ENCODE results near the gene CYB561D2. TPM values are rescaled to one million over a fixed set of nuclear protein-coding genes. Genes with fewer than 3 reads are reported as not detected.

The CYB561D2 gene
- polyA plus RNA-seq, 1 donor (not counting 4 experiments of a cell fraction or from before 2014, with no cell fraction given), result 12.3 TPM

DNA sequence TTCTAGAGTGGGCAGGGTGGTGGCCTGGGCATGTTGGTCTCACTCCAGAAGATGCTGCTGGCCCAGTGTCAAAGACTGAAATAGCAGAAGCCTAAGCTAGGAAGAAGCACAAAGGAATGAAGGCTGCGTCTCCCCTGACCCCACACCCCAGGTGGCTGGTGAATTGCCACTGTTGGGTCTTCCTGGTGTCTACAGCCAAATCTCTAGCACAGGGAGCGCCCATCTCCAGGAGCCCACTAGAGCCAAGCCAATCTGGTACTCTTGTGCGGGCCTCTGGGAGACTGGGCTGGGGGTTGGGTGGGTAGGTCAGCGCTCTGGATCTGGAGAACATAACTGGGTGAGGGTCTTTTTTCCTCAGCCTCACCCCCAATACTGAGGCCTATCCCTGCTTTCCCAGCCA, 23.5 kb upstream of the CYB561D2 start:
- no peak overlapping the region for H2AFZ ChIP-seq (ENCODE audit: control insufficient read depth, low read length)
- H3K79me2 ChIP-seq (ENCODE audit: control insufficient read depth, insufficient read depth, low read length), result peaks cover 36% of the 10 kb centered on the region
- TF ChIP-seq, protein P1, sequence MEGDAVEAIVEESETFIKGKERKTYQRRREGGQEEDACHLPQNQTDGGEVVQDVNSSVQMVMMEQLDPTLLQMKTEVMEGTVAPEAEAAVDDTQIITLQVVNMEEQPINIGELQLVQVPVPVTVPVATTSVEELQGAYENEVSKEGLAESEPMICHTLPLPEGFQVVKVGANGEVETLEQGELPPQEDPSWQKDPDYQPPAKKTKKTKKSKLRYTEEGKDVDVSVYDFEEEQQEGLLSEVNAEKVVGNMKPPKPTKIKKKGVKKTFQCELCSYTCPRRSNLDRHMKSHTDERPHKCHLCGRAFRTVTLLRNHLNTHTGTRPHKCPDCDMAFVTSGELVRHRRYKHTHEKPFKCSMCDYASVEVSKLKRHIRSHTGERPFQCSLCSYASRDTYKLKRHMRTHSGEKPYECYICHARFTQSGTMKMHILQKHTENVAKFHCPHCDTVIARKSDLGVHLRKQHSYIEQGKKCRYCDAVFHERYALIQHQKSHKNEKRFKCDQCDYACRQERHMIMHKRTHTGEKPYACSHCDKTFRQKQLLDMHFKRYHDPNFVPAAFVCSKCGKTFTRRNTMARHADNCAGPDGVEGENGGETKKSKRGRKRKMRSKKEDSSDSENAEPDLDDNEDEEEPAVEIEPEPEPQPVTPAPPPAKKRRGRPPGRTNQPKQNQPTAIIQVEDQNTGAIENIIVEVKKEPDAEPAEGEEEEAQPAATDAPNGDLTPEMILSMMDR (optimal IDR thresholded peaks at IDR 0.05 in 1 of 3, IDR thresholded peaks at IDR 0.05 in 1 of 3, conservative IDR thresholded peaks at IDR 0.05 in 1 of 3; ENCODE audit: extremely low read depth in 1 of 3, insufficient read depth in 2 of 3, low read length in 3 of 3), result no peak
- no peak for TF ChIP-seq EZH2 (IDR thresholded peaks at IDR 0.05; ENCODE audit: low read length)
- H3K36me3 ChIP-seq (ENCODE audit: control insufficient read depth in 2 of 2, extremely low read depth in 1 of 2, insufficient read depth in 2 of 2, low read length in 2 of 2), result peaks cover 27 to 39% of the 10 kb centered on the region in 2 experiments
- FAIRE-seq, result no peak
- peak overlapping the region; percentile 87 for H3K9ac ChIP-seq (ENCODE audit: control insufficient read depth, extremely low read depth, insufficient read depth, low read length)
- peaks cover 13% of the 10 kb centered on the region for H3K4me1 ChIP-seq (ENCODE audit: control insufficient read depth, extremely low read depth, insufficient read depth, low read length)
- peak overlapping the region; percentile 94 for H3K4me2 ChIP-seq (ENCODE audit: control insufficient read depth, extremely low read depth, insufficient read depth, low read depth, low read length)
- DNase-seq (ENCODE audit: low read depth, low spot score), result no peak
- H3K4me3 ChIP-seq (ENCODE audit: control insufficient read depth in 2 of 3, extremely low read depth in 1 of 3, insufficient read depth in 2 of 3, low read depth in 1 of 3, low read length in 3 of 3), result peak overlapping the region; percentile 86 to 90 (median 87)
- H3K27me3 ChIP-seq (ENCODE audit: control insufficient read depth, extremely low read depth, insufficient read depth, low read length), result no peaks in the 10 kb centered on the region
- peak overlapping the region; percentile 74 for H3K27ac ChIP-seq (ENCODE audit: control insufficient read depth, insufficient read depth, low read length)
- H3K9me1 ChIP-seq (ENCODE audit: control insufficient read depth, extremely low read depth, insufficient read depth, low read length), result no peaks in the 10 kb centered on the region
- H3K9me3 ChIP-seq (ENCODE audit: control insufficient read depth, low read depth, low read length), result no peaks in the 10 kb centered on the region
- dilution Hi-C loops (cut with MboI; ENCODE audit: extremely low pct_ligation_motif_present, low sequenced_read_pairs), result no loop called here
- H4K20me1 ChIP-seq (ENCODE audit: control insufficient read depth, extremely low read depth, insufficient read depth, low read length), result no peaks in the 10 kb centered on the region

DNA sequence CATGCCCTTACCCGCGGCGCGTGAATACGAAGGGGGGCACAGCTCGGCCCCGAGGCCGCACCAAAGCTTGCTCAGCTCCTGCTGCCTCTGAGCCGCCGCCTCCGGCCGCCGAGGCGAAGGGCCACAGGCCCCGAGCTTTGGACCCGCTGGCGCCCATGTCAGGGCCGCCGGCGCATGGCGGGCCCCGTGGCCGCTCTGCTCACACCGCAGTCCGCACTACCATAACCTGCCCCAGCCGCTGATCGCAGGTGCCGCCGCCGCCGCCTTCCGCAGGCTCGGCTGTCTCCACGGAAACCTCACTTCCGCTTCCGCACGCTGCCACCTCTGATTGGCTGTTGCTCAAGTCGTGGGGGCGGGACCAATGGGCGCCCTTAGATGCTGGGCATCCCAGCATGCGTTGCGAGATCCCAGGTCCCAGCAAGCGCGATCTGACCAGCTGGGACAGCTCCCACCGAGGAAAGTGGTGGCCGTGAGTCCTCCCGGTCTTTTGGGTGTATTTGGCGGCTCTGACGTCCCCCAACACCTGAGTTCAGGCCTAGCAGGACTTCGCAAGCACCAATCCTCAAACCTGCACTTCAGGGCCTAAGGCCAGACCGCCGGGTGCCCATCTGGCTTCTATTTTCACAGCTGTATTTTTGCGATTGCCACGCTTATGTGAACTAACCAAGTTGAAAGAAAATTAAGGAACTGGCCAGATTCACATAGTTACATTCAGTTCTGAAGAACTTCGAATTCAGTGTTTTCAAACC, 22.5 kb upstream of the CYB561D2 start, which contains the start of gene TUSC2:
TSS of gene TUSC2 (minus strand) at position 281 of the 749 bp plus-strand sequence. CDS start at position 157, 124 bp downstream.
- no peaks in the 10 kb centered on the region for H4K20me1 ChIP-seq (ENCODE audit: control insufficient read depth, extremely low read depth, insufficient read depth, low read length)
- H3K27me3 ChIP-seq (ENCODE audit: control insufficient read depth, extremely low read depth, insufficient read depth, low read length), result no peaks in the 10 kb centered on the region
- FAIRE-seq (peak; percentile 76), DNase-seq (ENCODE audit: low read depth, low spot score) (peak; percentile 90)
- no peaks in the 10 kb centered on the region for H3K9me3 ChIP-seq (ENCODE audit: control insufficient read depth, low read depth, low read length)
- no peaks in the 10 kb centered on the region for H3K9me1 ChIP-seq (ENCODE audit: control insufficient read depth, extremely low read depth, insufficient read depth, low read length)
- TF ChIP-seq EZH2 (IDR thresholded peaks at IDR 0.05; ENCODE audit: low read length), result no peak
- TF ChIP-seq, protein P1 (optimal IDR thresholded peaks at IDR 0.05 in 1 of 3, IDR thresholded peaks at IDR 0.05 in 1 of 3, conservative IDR thresholded peaks at IDR 0.05 in 1 of 3; ENCODE audit: extremely low read depth in 1 of 3, insufficient read depth in 2 of 3, low read length in 3 of 3), result no peak
- H2AFZ ChIP-seq (ENCODE audit: control insufficient read depth, low read length), result no peak within 1 kb of the TSS
- peaks cover 45% of the 10 kb centered on the region for H3K79me2 ChIP-seq (ENCODE audit: control insufficient read depth, insufficient read depth, low read length)
- peak within 1 kb of the TSS; percentile 87 for H3K9ac ChIP-seq (ENCODE audit: control insufficient read depth, extremely low read depth, insufficient read depth, low read length)
- H3K4me2 ChIP-seq (ENCODE audit: control insufficient read depth, extremely low read depth, insufficient read depth, low read depth, low read length), result peak within 1 kb of the TSS; percentile 94
- dilution Hi-C loops (cut with MboI; ENCODE audit: extremely low pct_ligation_motif_present, low sequenced_read_pairs), result no loop called here
- H3K4me1 ChIP-seq (ENCODE audit: control insufficient read depth, extremely low read depth, insufficient read depth, low read length), result peaks cover 12% of the 10 kb centered on the region
- H3K36me3 ChIP-seq (ENCODE audit: control insufficient read depth in 2 of 2, extremely low read depth in 1 of 2, insufficient read depth in 2 of 2, low read length in 2 of 2), result peaks cover 28 to 40% of the 10 kb centered on the region in 2 experiments
- H3K27ac ChIP-seq (ENCODE audit: control insufficient read depth, insufficient read depth, low read length), result peak within 1 kb of the TSS; percentile 74
- H3K4me3 ChIP-seq (ENCODE audit: control insufficient read depth in 2 of 3, extremely low read depth in 1 of 3, insufficient read depth in 2 of 3, low read depth in 1 of 3, low read length in 3 of 3), result peak within 1 kb of the TSS; percentile 86 to 90 (median 87)
